HG03378 (cell line): ENCODE measurements around the gene NID2.

Experiments
- ATAC-seq: cut with Tn5 transposase; IDR thresholded peaks from one replicate; pipeline ENCODE4 v1.9.1; 2021; ENCODE audit warnings: mild to moderate bottlenecking, moderate library complexity; ENCODE audit not compliant: unreplicated experiment

The NID2 gene

DNA sequence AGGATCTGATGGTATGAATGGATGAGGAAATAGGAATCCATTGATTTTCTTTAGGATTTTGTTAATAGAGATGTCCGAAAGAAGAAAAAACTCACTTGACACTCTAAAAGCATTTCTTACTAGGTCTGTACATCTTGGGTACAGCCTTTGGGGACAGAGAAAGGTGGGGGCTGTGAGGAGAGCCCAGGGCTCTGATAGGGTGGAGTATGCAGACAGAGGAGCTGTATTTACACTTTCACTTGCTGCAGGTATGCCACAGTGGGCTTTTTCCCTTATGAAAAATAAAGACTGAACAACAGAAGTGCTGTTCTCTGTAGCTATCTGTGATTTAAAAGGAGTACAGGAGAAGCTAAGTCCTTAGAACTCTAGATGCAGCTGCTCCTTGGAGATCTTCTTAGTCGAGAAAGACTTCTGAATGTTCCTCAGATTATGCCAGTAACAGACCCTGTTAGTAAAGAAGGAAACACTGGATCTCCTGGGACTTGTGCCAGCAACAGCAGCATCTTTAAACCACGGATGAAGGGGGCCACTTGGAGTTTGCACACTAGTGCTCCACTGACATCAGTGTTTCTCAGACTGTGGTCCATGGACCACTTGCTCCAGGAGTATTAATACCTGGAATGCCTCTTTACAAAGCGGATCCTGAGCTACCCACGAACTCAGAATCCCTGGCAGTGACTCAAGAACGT lies 98.9 kb downstream of the NID2 start:
- no peak for ATAC-seq

DNA sequence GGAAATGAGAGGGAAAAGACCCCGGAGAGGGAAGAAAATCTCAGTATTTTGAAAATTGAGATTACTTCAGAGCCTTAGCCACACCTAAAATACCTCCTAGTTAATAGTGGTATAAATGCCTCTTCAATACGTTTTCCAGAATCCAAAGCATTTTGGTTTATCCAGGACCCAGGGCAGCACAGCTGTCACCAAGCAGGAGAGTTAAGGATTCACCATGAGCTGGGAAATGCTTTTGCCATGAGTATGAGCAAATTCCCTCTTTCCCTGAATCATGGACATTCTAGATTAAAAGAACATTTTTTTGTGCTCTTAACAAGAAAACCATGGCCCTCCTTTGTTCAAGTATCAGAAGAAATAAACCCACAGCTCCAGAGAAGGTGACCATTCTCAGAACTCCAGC lies 101.3 kb downstream of the NID2 start:
- no peak for ATAC-seq

DNA sequence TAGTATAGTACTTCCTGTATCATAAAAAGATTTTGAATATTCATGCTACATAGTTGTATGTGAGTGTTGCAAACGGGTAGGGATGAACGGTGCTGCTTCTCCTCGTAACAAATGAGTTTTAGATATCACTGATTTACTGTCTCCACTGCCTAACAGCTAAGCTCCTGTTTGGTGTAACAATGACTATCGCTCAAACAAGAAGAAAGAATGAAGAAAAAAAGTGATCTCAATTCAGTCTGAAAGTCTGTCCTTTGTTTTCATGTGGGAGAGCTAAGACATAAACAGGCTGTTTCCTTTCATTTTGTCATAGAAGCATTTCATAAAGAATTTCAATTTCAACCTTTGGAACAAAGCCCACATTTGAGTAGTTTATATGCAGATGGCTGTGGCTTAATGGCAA lies 105.6 kb downstream of the NID2 start:
- ATAC-seq, result no peak

- ATAC-seq, result no peak
Observed at GRCh38 chr14:51962711-51963110, 106.1 kb downstream of the NID2 start.

- ATAC-seq, result no peak
Observed at GRCh38 chr14:51960866-51961265, 108.0 kb downstream of the NID2 start.

DNA sequence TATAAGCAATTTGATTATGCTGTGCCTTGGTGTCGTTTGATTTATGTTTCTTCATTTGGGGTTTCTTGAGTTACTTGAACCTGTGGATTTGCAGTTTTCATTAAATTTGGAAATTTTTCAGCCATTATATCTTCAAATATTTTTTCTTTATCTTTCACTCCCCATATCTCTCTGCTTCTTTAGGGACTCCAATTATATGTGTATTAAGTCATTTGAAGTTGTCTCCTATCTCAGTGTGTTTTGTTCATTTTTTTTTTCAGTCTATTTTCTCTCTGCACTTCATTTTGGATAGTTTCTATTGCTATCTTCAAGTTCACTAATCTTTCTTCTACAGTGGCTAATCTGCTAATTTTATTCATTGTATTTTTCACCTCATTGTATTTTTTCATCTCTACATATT lies 108.9 kb downstream of the NID2 start:
- ATAC-seq, result no peak

DNA sequence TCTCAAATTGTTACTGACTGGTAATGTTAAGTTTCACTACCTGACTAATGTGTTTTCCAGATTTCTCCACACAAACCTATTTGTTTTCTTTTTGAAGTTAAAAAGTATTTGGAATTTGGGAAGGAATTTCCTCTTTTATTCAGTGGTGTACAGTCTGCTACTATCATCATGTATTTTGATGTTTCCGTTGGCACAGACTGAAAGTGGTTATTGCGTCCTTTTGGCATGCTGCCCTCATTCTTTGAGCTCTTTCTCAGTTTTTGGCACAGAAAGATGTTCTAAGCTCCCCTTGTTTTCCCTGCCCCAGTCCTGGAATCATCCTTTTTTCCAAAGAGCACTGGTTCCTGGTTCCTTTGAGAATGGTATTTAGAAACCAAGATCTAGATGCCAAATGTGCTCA lies 110.9 kb downstream of the NID2 start:
- ATAC-seq, result no peak
